ENCODE results near the gene NEUROD1. TPM values are rescaled to one million over a fixed set of nuclear protein-coding genes. Genes with fewer than 3 reads are reported as not detected.

Gene NEUROD1
- total RNA-seq, 1 donor from 2014 or later: not detected

GRCh38 chr2:181656450-181657291 is 23.6 kb downstream of the NEUROD1 start, which contains the start of gene CERKL:
TSS of gene CERKL (minus strand) at chr2:181657105. CDS start at chr2:181657006, 99 bp downstream.
- peak; percentile 95 for ATAC-seq
- H3K4me1 ChIP-seq: peaks cover 8% of the 10 kb centered on the region
- no peak within 1 kb of the TSS for H3K27ac ChIP-seq
- no peak for TF ChIP-seq CTCF (IDR thresholded peaks at IDR 0.05)
- peak within 1 kb of the TSS; percentile 66 for H3K4me3 ChIP-seq
- intact Hi-C loops (cut with DNase I): no loop called here
- H3K9me3 ChIP-seq: no peaks in the 10 kb centered on the region
- DNase-seq: peak; percentile 69
- H3K27me3 ChIP-seq (ENCODE audit: low read depth): peaks cover 14% of the 10 kb centered on the region
- H3K36me3 ChIP-seq: no peaks in the 10 kb centered on the region

- no peak overlapping the region for H3K4me3 ChIP-seq
- H3K9me3 ChIP-seq: no peaks in the 10 kb centered on the region
- peaks cover 8% of the 10 kb centered on the region for H3K4me1 ChIP-seq
- peaks cover 14% of the 10 kb centered on the region for H3K27me3 ChIP-seq (ENCODE audit: low read depth)
- TF ChIP-seq CTCF (IDR thresholded peaks at IDR 0.05): no peak
- intact Hi-C loops (cut with DNase I): no loop called here
- ATAC-seq (no peak), DNase-seq (no peak)
- H3K36me3 ChIP-seq: no peaks in the 10 kb centered on the region
- H3K27ac ChIP-seq: no peak overlapping the region
These were observed 24.8 kb downstream of the NEUROD1 start for GRCh38 chr2:181655519-181655918.

DNA sequence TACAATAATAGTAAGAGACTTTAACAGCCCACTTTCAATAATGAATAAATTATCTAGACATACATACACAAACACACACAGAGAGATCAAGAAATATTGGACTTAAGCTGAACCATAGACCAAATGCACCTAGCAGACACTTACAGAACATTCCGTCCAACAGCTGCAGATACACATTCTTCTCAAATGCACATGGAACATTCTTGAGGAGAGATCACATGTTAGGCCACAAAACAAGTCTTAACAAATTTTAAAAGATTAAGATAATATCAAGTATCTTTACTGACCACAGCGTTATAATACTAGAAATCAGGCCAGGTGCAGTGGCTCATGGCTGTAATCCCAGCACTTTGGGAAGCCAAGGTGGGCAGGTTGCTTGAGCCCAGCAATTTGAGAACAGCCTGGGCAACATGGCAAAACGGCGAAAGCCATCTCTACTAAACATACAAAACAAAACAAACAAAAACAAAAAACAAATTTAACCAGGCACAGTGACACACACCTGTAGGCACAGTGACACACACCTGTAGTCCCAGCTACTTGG is 30.8 kb downstream of the NEUROD1 start:
- TF ChIP-seq CTCF (IDR thresholded peaks at IDR 0.05): no peak
- no peak for DNase-seq
- intact Hi-C loops (cut with DNase I): no loop called here
- Histone ChIP-seq H3K36me3 (no peaks in the 10 kb centered on the region), H3K4me1 (no peaks in the 10 kb centered on the region), H3K4me3 (no peak overlapping the region), H3K27ac (no peak overlapping the region), H3K27me3 (ENCODE audit: low read depth) (no peaks in the 10 kb centered on the region), H3K9me3 (no peaks in the 10 kb centered on the region)
- no peak for ATAC-seq

DNA sequence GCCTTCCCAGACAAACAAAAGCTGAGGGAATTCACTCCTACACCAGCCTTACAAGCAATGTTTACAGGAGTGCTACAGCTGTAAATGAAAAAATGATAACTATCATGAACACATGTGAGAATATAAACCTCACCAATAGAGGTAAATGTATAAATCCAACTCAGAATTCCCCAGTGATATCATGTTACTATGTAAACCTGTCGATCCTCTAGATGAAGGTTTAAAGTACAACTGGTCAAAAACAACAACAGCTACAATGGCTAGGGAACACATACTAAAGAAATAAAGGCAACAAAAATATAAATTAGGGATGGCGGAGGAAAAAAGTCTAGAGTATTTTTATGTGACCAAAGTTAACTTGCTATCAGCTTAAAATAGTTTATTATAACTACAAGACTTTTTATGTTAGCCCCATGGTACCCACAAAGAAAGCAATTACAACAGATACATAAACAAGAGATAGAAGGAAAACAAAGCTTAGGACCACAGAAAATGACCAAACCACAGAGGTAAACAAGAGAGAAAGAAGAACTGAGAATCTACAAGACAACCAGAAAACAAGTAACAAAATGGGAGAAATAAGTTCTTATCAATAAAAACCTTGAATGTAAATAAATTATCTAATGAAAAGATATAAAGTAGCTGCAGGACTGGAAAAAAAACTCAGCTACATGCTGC is 31.7 kb downstream of the NEUROD1 start:
- H3K4me3 ChIP-seq: no peak overlapping the region
- H3K36me3 ChIP-seq: no peaks in the 10 kb centered on the region
- no peak for TF ChIP-seq CTCF (IDR thresholded peaks at IDR 0.05)
- no peak overlapping the region for H3K27ac ChIP-seq
- no peak for DNase-seq
- no peaks in the 10 kb centered on the region for H3K9me3 ChIP-seq
- no peaks in the 10 kb centered on the region for H3K27me3 ChIP-seq (ENCODE audit: low read depth)
- intact Hi-C loops (cut with DNase I): no loop called here
- no peak for ATAC-seq
- no peaks in the 10 kb centered on the region for H3K4me1 ChIP-seq

- no peak for DNase-seq
- no peaks in the 10 kb centered on the region for H3K27me3 ChIP-seq (ENCODE audit: low read depth)
- intact Hi-C loops (cut with DNase I): no loop called here
- no peak overlapping the region for H3K4me3 ChIP-seq
- H3K9me3 ChIP-seq: no peaks in the 10 kb centered on the region
- ATAC-seq: no peak
- H3K36me3 ChIP-seq: no peaks in the 10 kb centered on the region
- no peaks in the 10 kb centered on the region for H3K4me1 ChIP-seq
- H3K27ac ChIP-seq: no peak overlapping the region
- TF ChIP-seq CTCF (IDR thresholded peaks at IDR 0.05): no peak
These were observed 33.8 kb downstream of the NEUROD1 start for GRCh38 chr2:181646415-181646987.
